ENCODE data around the gene QSOX2. TPM values are rescaled to one million over a fixed set of nuclear protein-coding genes. Genes with fewer than 3 reads are reported as not detected.

QSOX2 gene
- total RNA-seq, 1 donor from 2014 or later, result 15.5 TPM

DNA sequence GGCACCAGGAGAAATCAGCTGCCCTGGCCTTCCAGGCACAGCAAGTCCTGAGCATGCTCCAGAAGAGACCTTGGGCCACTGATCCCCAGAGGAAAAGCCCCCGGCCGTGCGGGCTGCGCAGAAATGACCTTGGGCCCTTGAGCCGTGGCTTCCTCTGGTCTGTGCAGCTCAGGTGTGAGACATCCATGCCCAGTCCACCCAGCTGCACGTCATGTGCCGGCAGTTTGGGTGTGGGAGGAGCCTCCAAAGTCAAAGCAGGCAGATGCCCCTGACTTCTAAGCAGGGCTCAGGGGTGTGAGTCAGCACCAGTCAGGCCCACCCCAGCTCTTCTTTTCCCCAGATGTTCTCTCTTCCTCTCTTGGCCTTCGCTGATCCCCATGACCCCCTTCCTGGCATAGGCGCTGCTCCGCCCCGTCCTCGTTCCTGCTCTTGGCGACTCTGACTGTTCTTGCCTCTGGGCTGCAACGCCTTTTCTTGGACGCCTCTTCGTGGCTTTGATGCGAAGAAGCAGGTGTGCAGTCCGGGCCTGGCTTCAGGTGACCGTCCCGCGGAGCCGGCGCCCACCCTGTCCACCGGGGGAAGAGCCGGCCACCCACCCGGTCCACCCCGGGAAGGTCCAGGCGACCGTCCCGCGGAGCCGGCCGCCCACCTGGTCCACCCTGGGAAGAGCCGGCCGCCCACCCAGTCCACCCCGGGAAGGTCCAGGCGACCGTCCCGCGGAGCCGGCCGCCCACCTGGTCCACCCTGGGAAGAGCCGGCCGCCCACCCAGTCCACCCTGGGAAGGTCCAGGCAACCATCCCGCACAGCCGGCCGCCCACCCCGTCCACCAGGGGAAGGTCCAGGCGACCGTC lies 5.9 kb upstream of the QSOX2 start:
- no peak for DNase-seq (ENCODE audit: extremely low spot score, unreplicated experiment)
- Mint-ChIP-seq H3K4me1 (ENCODE audit: unreplicated experiment) (peaks cover 12% of the 10 kb centered on the region), H3K4me3 (ENCODE audit: unreplicated experiment) (no peak overlapping the region), H3K27ac (ENCODE audit: unreplicated experiment) (no peak overlapping the region), H3K9me3 (ENCODE audit: unreplicated experiment) (no peaks in the 10 kb centered on the region), H3K36me3 (ENCODE audit: unreplicated experiment) (no peaks in the 10 kb centered on the region), H3K27me3 (ENCODE audit: unreplicated experiment) (peaks cover 13% of the 10 kb centered on the region)
- no peak for TF ChIP-seq CTCF (IDR thresholded peaks at IDR 0.05)

- Mint-ChIP-seq H3K27ac (ENCODE audit: unreplicated experiment) (no peak overlapping the region), H3K9me3 (ENCODE audit: unreplicated experiment) (no peaks in the 10 kb centered on the region), H3K4me3 (ENCODE audit: unreplicated experiment) (no peak overlapping the region), H3K4me1 (ENCODE audit: unreplicated experiment) (peaks cover 12% of the 10 kb centered on the region), H3K36me3 (ENCODE audit: unreplicated experiment) (no peaks in the 10 kb centered on the region), H3K27me3 (ENCODE audit: unreplicated experiment) (peaks cover 13% of the 10 kb centered on the region)
- no peak for DNase-seq (ENCODE audit: extremely low spot score, unreplicated experiment)
- no peak for TF ChIP-seq CTCF (IDR thresholded peaks at IDR 0.05)
Observed at GRCh38 chr9:136250676-136251075, 5.1 kb upstream of the QSOX2 start.

DNA sequence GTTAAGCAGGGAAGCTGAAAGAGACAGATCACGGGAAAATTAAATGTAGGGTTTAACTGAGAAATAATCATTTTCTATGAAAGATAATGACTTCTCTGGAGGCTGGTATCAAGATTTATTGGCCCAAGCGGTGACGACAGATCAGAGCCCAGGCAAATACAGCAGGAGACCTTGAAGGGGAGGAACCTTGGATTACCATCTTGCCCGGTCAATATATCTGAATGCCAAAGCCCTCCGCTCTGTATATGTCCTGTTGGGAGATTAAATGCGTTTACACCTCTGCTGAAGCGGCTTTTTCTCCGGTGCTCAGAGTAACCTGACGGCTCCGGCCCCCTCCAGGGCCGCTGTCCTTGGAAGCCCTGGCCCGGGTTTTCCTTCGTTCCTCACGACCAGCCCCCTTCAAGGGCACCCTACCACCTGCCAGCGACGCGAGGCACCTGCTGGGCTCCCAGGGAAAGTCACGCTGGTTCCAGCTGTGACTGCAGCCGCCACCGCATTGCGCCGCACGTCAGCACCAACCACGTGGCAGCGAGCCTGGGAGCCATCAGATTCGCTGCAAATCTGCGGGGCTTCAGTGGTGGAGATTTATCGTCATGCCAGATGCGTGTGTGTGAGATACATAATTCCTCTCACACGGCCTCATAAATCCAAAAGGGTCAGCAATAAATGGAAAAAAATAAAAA lies 4.4 kb upstream of the QSOX2 start:
- Mint-ChIP-seq H3K4me3 (ENCODE audit: unreplicated experiment) (no peak overlapping the region), H3K27me3 (ENCODE audit: unreplicated experiment) (peaks cover 13% of the 10 kb centered on the region), H3K36me3 (ENCODE audit: unreplicated experiment) (no peaks in the 10 kb centered on the region), H3K9me3 (ENCODE audit: unreplicated experiment) (no peaks in the 10 kb centered on the region), H3K27ac (ENCODE audit: unreplicated experiment) (no peak overlapping the region), H3K4me1 (ENCODE audit: unreplicated experiment) (peaks cover 8% of the 10 kb centered on the region)
- no peak for DNase-seq (ENCODE audit: extremely low spot score, unreplicated experiment)
- TF ChIP-seq CTCF (IDR thresholded peaks at IDR 0.05), result no peak

DNA sequence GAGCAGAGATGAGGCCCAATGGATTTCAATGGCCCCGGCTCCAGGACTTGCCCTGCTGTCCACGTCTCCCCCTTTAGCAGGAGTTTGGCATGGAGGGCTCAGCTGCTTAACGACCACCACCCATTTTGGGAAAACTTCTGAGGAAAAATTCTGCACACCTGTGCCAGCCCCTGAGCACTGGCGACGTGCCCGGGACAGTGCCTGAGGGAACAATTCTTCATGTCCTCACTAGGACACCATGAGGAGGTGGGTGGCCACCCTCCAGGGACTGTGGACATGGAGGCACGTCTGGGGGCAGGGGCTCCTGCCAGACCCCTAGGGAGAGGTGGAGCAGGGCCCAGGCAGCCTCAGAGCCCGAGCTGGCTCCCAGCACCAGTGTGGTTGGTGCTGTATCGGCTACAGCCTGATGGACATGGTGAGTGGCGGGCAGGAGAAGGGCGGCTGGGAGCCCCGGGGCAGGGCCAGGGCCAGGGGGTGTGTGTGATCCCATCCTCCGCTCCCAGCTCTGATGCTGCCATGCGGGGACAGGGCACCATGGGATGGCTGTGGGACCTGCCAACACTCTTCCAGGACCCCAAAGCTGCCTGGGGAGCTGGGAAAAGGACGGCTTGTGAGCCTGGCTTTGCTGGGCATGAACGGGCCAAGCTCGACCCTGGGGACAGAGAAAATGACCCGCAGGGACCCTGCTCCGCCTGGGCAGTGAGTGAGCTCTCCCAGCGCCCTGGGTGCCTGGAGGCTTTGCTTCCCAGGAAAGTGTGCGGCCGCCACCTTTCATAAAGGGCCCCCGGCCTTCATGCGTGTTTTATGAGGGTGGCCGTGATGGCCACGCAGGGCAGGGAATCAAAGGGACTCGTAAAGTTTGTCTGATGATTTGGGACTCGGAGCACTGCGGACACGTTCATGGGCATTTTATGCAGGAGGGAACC lies 3.6 kb upstream of the QSOX2 start:
- TF ChIP-seq CTCF (IDR thresholded peaks at IDR 0.05), result no peak
- Mint-ChIP-seq H3K27ac (ENCODE audit: unreplicated experiment) (no peak overlapping the region), H3K4me3 (ENCODE audit: unreplicated experiment) (no peak overlapping the region), H3K36me3 (ENCODE audit: unreplicated experiment) (no peaks in the 10 kb centered on the region), H3K4me1 (ENCODE audit: unreplicated experiment) (peaks cover 12% of the 10 kb centered on the region), H3K9me3 (ENCODE audit: unreplicated experiment) (no peaks in the 10 kb centered on the region), H3K27me3 (ENCODE audit: unreplicated experiment) (peaks cover 13% of the 10 kb centered on the region)
- no peak for DNase-seq (ENCODE audit: extremely low spot score, unreplicated experiment)

All from osteocyte (in vitro differentiated cells).